Mesendoderm (in vitro differentiated cells): Measurements from ENCODE around the gene MVD.

ENCODE experiments used
- DNase-seq: peaks from one replicate; pipeline ENCODE4 v3.0.0; 2013
- H2AK5ac ChIP-seq: 2 replicates; pipeline ENCODE4 v1.6.1; 2013; ENCODE audit warnings: low read length, inconsistent platforms
- H2BK120ac ChIP-seq: 2 replicates; pipeline ENCODE4 v1.6.1; 2013; ENCODE audit warnings: low read depth, mild to moderate bottlenecking, low read length, moderate library complexity, mixed read lengths
- H2BK15ac ChIP-seq: replicated peaks from 2 replicates; pipeline ENCODE4 v1.6.1; 2013; ENCODE audit warnings: low read depth, mild to moderate bottlenecking, moderate library complexity
- H2BK5ac ChIP-seq: 2 replicates; pipeline ENCODE4 v1.6.1; 2013; ENCODE audit warnings: low read length, inconsistent platforms
- H3K18ac ChIP-seq: 2 replicates; pipeline ENCODE4 v1.6.1; 2013; ENCODE audit warnings: mild to moderate bottlenecking, low read length, mixed read lengths
- H3K23ac ChIP-seq: one replicate; pipeline ENCODE4 v1.6.1; 2013; ENCODE audit warnings: low read length
- H3K27ac ChIP-seq: 2 replicates; pipeline ENCODE4 v1.5.1; 2013; ENCODE audit warnings: low read depth, mild to moderate bottlenecking, inconsistent platforms, low read length, moderate library complexity
- H3K27me3 ChIP-seq: 2 replicates; pipeline ENCODE4 v1.6.1; 2013; ENCODE audit warnings: low read length, control low read depth, mild to moderate bottlenecking, inconsistent platforms; ENCODE audit not compliant: insufficient read depth, poor library complexity
- H3K36me3 ChIP-seq: 2 replicates; pipeline ENCODE4 v1.6.1; 2013; ENCODE audit warnings: low read length, inconsistent platforms; ENCODE audit not compliant: control insufficient read depth, insufficient read depth
- H3K4ac ChIP-seq: one replicate; pipeline ENCODE4 v1.6.1; 2013; ENCODE audit warnings: low read depth, mild to moderate bottlenecking, low read length, moderate library complexity
- H3K4me1 ChIP-seq: 2 replicates; pipeline ENCODE4 v1.6.1; 2013; ENCODE audit warnings: low read depth, low read length, inconsistent platforms; ENCODE audit not compliant: control insufficient read depth
- H3K4me2 ChIP-seq: 2 replicates; pipeline ENCODE4 v1.6.1; 2013; ENCODE audit warnings: low read length
- H3K4me3 ChIP-seq: 2 replicates; pipeline ENCODE4 v1.5.1; 2013; ENCODE audit warnings: mild to moderate bottlenecking, low read length
- H3K56ac ChIP-seq: one replicate; pipeline ENCODE4 v1.6.1; 2013; ENCODE audit warnings: low read length
- H3K79me1 ChIP-seq: 2 replicates; pipeline ENCODE4 v1.6.1; 2013; ENCODE audit warnings: low read length, inconsistent platforms
- H3K79me2 ChIP-seq: 2 replicates; pipeline ENCODE4 v1.6.1; 2013; ENCODE audit warnings: mild to moderate bottlenecking, low read length; ENCODE audit not compliant: control insufficient read depth, insufficient read depth
- H3K9ac ChIP-seq: 2 replicates; pipeline ENCODE4 v1.6.1; 2013; ENCODE audit warnings: low read length, inconsistent platforms
- H4K5ac ChIP-seq: one replicate; pipeline ENCODE4 v1.6.1; 2013; ENCODE audit warnings: low read length
- H4K8ac ChIP-seq: one replicate; pipeline ENCODE4 v1.6.1; 2013; ENCODE audit warnings: low read depth, mild to moderate bottlenecking, control low read depth, low read length, moderate library complexity
- WGBS: extraction: QIAGEN DNeasy Blood & Tissue Kit; methylation state at CpG from one replicate; pipeline ENCODE4 v1.1.7; 2013; ENCODE audit warnings: low lambda C conversion rate, missing lambda C conversion rate; ENCODE audit not compliant: insufficient coverage; ENCODE audit errors: extremely low coverage; 5-methylcytosine and 5-hydroxymethylcytosine counted together

The MVD gene

DNA sequence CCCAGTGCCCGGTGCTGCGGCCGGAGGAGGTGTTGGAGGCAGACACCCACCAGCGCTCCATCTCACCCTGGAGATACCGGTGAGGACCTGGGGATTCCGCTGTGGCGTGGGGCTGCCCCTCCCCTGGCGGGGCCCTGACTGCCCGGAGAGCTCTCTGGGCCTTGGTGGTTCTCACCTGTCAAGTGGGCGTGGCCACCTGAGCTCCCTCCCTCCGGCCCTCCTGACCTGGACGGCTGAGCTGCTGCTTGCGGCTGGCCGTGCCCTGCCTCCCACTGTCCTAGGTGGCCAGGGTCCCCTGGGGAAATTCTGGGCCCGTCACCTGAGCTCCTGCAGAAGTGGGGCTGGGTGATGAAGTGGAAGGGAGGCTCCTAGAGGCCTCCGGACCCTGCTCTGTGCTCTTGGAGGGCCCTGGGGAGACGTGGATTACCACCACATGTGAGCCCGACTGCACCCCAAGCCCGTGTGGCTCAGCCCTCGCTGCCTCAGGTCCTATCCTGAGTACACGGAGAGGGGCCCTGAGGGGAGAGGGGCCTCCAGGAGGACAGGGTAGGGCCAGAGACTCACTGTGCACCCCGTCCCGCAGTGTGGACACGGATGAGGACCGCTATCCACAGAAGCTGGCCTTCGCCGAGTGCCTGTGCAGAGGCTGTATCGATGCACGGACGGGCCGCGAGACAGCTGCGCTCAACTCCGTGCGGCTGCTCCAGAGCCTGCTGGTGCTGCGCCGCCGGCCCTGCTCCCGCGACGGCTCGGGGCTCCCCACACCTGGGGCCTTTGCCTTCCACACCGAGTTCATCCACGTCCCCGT, 23.5 kb downstream of the MVD start:
- Histone ChIP-seq H3K4me2 (no peak overlapping the region), H3K27me3 (peaks cover 7% of the 10 kb centered on the region), H3K9ac (no peak overlapping the region), H3K79me2 (no peaks in the 10 kb centered on the region), H3K4me3 (no peak overlapping the region), H2BK5ac (no peak overlapping the region), H3K27ac (no peak overlapping the region), H2AK5ac (no peak overlapping the region), H3K4me1 (no peaks in the 10 kb centered on the region), H3K4ac (no peak overlapping the region), H4K8ac (no peak overlapping the region), H3K79me1 (no peaks in the 10 kb centered on the region), H3K18ac (no peak overlapping the region), H3K23ac (no peak overlapping the region), H3K36me3 (no peaks in the 10 kb centered on the region), H2BK15ac (no peak overlapping the region), H4K5ac (no peak overlapping the region), H3K56ac (no peak overlapping the region), H2BK120ac (no peak overlapping the region)
- DNase-seq = peak; percentile 65
- WGBS = no CpG with 5 or more reads among the region's 45 CpGs

DNA sequence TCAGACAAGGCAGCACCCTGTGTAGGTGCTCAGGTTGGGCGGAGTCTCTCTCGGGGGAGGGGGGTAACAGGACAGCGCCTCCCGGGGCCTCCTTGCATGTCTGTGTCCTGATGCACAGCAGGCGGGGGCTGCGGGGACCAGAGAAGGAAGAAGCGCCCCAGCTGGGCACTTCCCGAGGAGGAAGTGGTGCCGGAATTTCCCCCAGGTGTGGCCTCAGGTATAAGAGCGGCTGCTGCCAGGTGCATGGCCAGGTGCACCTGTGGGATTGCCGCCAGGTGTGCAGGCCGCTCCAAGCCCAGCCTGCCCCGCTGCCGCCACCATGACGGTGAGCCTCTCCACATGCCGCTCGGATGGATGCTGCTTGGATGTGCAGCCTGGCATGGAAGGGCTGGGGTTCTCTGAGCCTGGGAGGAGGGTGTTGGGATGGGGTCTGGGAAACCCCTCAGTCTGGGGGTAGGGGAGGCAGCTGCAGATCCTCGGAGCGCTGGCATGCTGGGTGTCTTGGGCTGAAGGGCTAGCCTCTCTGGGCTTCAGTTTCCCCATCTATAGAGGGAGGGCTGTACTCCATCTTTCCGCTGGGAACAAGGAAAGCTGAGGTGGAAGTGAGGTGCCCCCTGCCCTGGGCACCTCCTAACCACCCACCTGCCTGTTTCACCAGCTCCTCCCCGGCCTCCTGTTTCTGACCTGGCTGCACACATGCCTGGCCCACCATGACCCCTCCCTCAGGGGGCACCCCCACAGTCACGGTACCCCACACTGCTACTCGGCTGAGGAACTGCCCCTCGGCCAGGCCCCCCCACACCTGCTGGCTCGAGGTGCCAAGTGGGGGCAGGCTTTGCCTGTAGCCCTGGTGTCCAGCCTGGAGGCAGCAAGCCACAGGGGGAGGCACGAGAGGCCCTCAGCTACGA, 24.3 kb downstream of the MVD start, which contains the start of gene IL17C:
IL17C (plus strand) TSS at position 250 of the 908 bp plus-strand sequence; CDS start at position 320, 70 bp downstream.
- peaks cover 7% of the 10 kb centered on the region for H3K27me3 ChIP-seq

DNA sequence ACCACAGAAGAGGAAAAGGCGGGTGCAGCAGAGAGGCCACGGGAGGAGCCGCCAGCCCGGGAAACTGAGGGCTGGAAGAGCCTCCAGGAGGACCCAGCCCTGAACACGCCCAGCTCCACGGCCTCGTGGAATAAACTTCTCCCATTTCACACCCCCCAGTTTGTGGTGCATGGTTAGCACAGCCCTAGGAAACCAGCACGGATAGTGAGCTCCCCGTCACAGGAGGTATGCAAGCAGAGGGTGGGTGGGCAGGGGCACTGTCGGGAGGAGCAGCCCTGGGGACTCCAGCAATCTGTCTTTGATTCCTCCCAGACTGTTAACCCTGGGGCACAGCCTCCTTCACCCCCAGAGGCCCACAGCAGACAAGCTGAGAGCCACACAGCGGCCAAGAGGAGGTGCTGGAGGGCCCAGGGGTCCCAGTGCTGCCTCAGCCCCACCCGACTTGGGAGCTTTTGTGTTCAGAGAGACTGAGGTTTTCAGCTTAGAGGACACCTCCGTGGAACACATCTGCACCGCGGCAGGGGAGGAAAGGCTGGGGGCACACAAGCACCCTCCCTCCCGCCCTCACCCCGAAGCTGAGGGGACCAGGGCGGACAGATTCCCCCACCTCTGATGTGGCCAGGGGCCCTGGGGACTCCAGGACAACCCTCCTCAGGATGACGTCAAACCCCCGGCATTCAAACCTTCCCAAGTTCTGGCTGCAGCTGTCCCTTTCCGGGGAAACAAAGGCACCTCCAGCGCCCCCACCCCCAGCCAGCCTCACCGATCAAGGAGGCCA, 26.2 kb downstream of the MVD start:
- no CpG with 5 or more reads among the region's 23 CpGs for WGBS
- H2BK120ac ChIP-seq = no peak overlapping the region
- no peak overlapping the region for H3K18ac ChIP-seq
- DNase-seq = no peak
- H3K79me1 ChIP-seq = no peaks in the 10 kb centered on the region
- H2BK5ac ChIP-seq = no peak overlapping the region
- H2AK5ac ChIP-seq = no peak overlapping the region
- no peaks in the 10 kb centered on the region for H3K4me1 ChIP-seq
- no peaks in the 10 kb centered on the region for H3K79me2 ChIP-seq
- H2BK15ac ChIP-seq = no peak overlapping the region
- no peak overlapping the region for H3K4me3 ChIP-seq
- no peak overlapping the region for H4K5ac ChIP-seq
- H3K23ac ChIP-seq = no peak overlapping the region
- no peak overlapping the region for H4K8ac ChIP-seq
- no peak overlapping the region for H3K4me2 ChIP-seq
- H3K27ac ChIP-seq = no peak overlapping the region
- H3K4ac ChIP-seq = no peak overlapping the region
- H3K27me3 ChIP-seq = peaks cover 7% of the 10 kb centered on the region
- no peak overlapping the region for H3K9ac ChIP-seq
- no peaks in the 10 kb centered on the region for H3K36me3 ChIP-seq
- H3K56ac ChIP-seq = no peak overlapping the region

More for the DNA sequence above, 24.3 kb downstream of the MVD start, which contains the start of gene IL17C:
- no peak within 1 kb of the TSS for H3K4me2 ChIP-seq
- no peak within 1 kb of the TSS for H3K4ac ChIP-seq
- no peak within 1 kb of the TSS for H3K23ac ChIP-seq
- H4K8ac ChIP-seq = no peak within 1 kb of the TSS
- H3K79me2 ChIP-seq = no peaks in the 10 kb centered on the region
- no peak within 1 kb of the TSS for H3K9ac ChIP-seq
- no peaks in the 10 kb centered on the region for H3K4me1 ChIP-seq
- WGBS = no CpG with 5 or more reads among the region's 27 CpGs
- no peak within 1 kb of the TSS for H3K27ac ChIP-seq
- H2BK120ac ChIP-seq = no peak within 1 kb of the TSS
- DNase-seq = no peak
- no peak within 1 kb of the TSS for H2BK15ac ChIP-seq
- H2BK5ac ChIP-seq = no peak within 1 kb of the TSS
- no peaks in the 10 kb centered on the region for H3K36me3 ChIP-seq
- no peak within 1 kb of the TSS for H3K4me3 ChIP-seq
- H3K56ac ChIP-seq = no peak within 1 kb of the TSS
- H3K18ac ChIP-seq = no peak within 1 kb of the TSS
- no peak within 1 kb of the TSS for H4K5ac ChIP-seq
- H2AK5ac ChIP-seq = no peak within 1 kb of the TSS
- no peaks in the 10 kb centered on the region for H3K79me1 ChIP-seq

DNA sequence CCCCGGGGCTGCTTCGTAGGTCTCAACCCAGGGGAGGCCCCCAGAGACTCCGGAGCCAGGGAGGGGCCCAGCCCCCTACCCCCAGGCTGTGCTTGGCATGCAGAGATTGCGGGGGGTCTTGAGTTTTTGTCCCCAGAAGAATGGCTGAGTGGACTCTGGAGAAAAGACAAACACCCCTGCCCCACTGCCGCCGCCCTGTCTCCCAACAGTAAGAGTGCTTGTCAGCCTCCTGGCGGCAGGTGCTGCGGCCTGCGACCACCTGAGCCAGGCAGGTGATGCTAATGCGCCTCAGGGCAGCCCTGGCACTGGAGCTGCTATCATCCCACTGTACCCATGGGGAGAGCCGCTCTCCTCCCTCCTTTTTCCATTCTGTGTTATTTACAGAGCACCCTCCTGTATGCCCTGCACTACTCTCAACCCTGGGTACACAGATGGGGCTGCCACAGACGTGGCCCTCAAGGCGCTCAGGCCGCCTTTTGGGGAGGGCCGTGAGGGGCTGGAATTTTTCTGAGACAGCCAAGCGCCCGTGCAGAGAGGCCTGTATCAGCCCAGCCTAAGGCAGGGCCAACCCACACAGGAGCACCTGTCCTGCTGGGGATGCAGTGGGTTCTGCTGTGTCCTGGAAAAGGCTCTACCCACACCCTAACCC, 27.1 kb downstream of the MVD start:
- Histone ChIP-seq H4K5ac (no peak overlapping the region), H3K4me3 (no peak overlapping the region), H2BK5ac (no peak overlapping the region), H3K18ac (no peak overlapping the region), H3K9ac (no peak overlapping the region), H3K36me3 (peaks cover 2% of the 10 kb centered on the region), H4K8ac (no peak overlapping the region), H2BK15ac (no peak overlapping the region), H3K4me2 (no peak overlapping the region), H3K27ac (no peak overlapping the region), H3K23ac (no peak overlapping the region), H3K27me3 (peaks cover 7% of the 10 kb centered on the region), H3K79me2 (no peaks in the 10 kb centered on the region), H3K56ac (no peak overlapping the region), H2BK120ac (no peak overlapping the region), H3K4ac (no peak overlapping the region), H3K79me1 (no peaks in the 10 kb centered on the region), H3K4me1 (no peaks in the 10 kb centered on the region), H2AK5ac (no peak overlapping the region)
- DNase-seq = no peak
- no CpG with 5 or more reads among the region's 17 CpGs for WGBS

DNA sequence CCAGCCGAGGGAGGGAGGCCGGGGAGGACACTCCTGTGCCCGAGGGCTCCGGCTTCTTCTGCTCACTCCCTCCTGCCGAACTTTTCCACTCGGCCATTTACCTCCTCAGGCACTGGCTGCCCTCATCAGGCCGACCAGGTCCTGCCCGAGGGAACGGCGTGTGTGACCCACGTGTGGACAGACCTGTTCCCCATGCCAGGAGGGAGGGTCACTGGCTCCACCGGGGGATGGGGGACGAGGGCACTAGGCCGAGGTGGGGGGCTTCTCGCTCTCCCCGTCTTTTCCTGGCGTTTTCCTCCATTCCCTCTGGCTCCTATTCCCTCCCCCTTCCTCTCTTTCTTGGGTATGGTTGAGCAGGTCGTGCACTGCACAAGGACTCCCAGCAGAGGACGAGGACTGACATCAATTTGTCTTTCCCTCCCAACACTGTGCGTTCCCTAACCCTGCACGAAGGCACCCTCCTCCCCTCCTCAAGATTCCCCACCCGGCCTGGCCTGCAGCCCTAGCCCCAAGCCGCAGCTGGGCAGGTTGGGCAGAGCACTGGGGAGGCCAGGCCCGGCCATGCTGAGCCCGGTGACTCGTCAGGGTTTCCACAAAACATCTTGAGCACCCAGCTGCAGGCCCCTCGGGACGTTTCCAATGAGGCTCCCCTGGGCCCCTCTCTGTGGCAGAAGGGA, 27.8 kb downstream of the MVD start:
- H4K8ac ChIP-seq = no peak overlapping the region
- H3K4me3 ChIP-seq = peak overlapping the region; percentile 28
- H2AK5ac ChIP-seq = no peak overlapping the region
- H3K9ac ChIP-seq = peak overlapping the region; percentile 68
- H3K4me2 ChIP-seq = peak overlapping the region; percentile 89
- H2BK5ac ChIP-seq = no peak overlapping the region
- H3K23ac ChIP-seq = no peak overlapping the region
- H3K36me3 ChIP-seq = peaks cover 2% of the 10 kb centered on the region
- H2BK120ac ChIP-seq = no peak overlapping the region
- no peaks in the 10 kb centered on the region for H3K79me2 ChIP-seq
- H3K27me3 ChIP-seq = peaks cover 6% of the 10 kb centered on the region
- H3K4ac ChIP-seq = no peak overlapping the region
- no peak overlapping the region for H3K18ac ChIP-seq
- WGBS = no CpG with 5 or more reads among the region's 28 CpGs
- no peak overlapping the region for H2BK15ac ChIP-seq
- H3K79me1 ChIP-seq = no peaks in the 10 kb centered on the region
- DNase-seq = peak; percentile 23
- H4K5ac ChIP-seq = no peak overlapping the region
- peak overlapping the region; percentile 84 for H3K56ac ChIP-seq
- no peaks in the 10 kb centered on the region for H3K4me1 ChIP-seq
- no peak overlapping the region for H3K27ac ChIP-seq
